Measurements from ENCODE around the gene ANKRD29.

DNA sequence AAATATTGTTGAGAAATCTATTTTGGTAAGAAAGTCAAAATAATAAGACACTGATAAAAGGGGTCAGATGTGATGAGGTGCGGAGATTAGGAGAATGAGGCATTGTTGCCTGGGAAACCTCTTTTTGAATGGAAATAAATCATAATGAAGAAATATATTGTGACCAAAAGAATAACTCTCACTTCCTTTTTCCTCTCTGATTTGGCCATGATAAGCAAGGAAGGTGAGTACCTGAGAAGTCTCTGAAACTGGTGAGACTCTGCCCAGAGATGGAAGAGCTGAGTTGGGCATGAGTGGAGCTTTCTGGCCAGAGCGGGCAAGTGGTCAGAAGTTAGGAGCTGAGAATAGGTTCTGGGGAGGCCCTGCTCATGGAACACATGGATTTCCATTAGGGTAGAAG is 38.3 kb upstream of the ANKRD29 start:
- TF ChIP-seq CTCF (IDR thresholded peaks at IDR 0.05) (no peak), POLR2A (IDR thresholded peaks at IDR 0.05) (no peak)
